GM19468 (cell line): ENCODE measurements around the gene CDK14.

Experiments used
- ATAC-seq: cut with Tn5 transposase; IDR thresholded peaks from one replicate; pipeline ENCODE4 v1.9.1; 2021; ENCODE audit warnings: mild to moderate bottlenecking, moderate library complexity, moderate number of reproducible peaks; ENCODE audit not compliant: unreplicated experiment; ENCODE audit errors: extremely low read depth

Gene CDK14

GRCh38 chr7:90972906-90973550 is 376.9 kb downstream of the CDK14 start:
- no peak for ATAC-seq

GRCh38 chr7:90977056-90977455 is 380.9 kb downstream of the CDK14 start:
- no peak for ATAC-seq

DNA sequence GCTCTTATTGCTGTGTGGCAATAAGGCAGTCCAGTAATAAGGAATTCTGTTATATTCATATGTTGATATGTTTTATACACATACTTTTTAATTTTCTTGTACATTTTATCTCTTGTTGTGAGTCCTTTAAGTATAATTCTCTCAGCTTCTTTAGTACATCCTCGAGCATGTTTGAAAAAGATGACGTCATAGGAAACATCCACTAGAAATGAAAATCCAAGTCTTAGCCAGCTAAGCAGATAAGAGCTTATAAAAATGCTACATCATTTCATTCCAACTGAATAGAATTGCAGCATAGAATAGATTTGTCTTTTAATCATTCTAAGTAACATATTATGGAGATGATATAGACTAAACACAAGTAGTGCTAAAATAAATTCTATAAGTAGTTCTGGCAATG is 384.4 kb downstream of the CDK14 start:
- ATAC-seq = no peak

GRCh38 chr7:90982228-90982627 is 386.1 kb downstream of the CDK14 start:
- ATAC-seq = no peak

DNA sequence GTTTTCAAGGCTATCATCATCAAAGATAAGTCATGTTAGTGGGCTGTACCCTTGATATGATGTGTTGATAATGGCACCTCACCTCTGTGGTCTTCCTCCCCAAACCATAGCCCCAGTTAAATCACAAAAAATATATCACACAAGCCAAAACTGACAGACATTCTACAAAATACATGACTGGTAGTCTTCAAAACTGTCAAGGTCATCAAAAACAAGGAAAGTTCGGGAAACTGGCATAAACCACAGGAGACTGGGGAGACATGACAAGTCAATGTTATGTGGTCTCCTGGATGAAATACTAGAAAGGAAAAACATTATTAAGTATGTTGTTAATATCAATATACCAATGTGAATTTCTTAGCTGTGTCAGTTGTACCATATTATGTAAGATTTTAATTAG is 388.6 kb downstream of the CDK14 start:
- ATAC-seq = no peak

- no peak for ATAC-seq
Measured at GRCh38 chr7:90988516-90988915, 392.4 kb downstream of the CDK14 start.

- ATAC-seq = no peak
Measured at GRCh38 chr7:90988996-90989765, 393.1 kb downstream of the CDK14 start.

DNA sequence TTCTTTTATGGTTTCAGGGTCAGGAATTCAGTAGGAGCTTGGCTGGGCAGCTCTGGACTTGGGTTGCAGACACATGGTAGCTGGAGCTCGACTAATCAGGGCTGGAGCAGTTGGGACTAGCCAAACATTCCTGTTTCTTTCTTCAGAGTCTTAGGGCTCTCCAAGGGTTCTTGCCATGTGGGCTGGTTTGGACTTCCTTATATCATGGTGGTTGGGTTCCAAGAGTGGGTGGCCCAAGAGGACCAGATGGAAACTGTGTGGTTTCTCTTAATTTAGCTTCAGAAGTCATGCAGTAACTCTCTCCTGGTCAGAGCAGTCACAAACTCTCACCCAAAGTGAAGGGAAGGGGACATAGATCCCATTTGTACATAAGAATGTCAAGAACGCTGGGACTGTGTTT is 398.0 kb downstream of the CDK14 start:
- ATAC-seq = no peak

- no peak for ATAC-seq
Measured at GRCh38 chr7:90994601-90995000, 398.5 kb downstream of the CDK14 start.

DNA sequence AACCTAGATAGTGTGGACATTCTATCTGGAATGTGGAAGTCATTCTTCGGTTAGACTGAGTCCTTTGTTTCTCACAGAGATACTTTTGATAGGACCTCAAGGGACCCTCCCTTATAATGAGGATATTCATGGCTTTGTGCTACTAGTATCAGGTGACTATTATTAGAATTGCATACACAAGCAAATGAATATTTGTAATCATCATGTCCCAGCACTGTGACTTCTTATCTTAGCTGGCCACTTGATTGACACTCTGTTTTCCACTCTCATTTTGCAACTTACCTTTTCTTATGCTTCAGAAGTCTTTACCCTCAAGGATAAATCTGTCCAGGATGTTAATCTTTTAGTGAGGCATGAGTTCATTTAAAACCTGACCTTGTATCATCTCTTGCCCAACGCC is 399.9 kb downstream of the CDK14 start:
- ATAC-seq = no peak

DNA sequence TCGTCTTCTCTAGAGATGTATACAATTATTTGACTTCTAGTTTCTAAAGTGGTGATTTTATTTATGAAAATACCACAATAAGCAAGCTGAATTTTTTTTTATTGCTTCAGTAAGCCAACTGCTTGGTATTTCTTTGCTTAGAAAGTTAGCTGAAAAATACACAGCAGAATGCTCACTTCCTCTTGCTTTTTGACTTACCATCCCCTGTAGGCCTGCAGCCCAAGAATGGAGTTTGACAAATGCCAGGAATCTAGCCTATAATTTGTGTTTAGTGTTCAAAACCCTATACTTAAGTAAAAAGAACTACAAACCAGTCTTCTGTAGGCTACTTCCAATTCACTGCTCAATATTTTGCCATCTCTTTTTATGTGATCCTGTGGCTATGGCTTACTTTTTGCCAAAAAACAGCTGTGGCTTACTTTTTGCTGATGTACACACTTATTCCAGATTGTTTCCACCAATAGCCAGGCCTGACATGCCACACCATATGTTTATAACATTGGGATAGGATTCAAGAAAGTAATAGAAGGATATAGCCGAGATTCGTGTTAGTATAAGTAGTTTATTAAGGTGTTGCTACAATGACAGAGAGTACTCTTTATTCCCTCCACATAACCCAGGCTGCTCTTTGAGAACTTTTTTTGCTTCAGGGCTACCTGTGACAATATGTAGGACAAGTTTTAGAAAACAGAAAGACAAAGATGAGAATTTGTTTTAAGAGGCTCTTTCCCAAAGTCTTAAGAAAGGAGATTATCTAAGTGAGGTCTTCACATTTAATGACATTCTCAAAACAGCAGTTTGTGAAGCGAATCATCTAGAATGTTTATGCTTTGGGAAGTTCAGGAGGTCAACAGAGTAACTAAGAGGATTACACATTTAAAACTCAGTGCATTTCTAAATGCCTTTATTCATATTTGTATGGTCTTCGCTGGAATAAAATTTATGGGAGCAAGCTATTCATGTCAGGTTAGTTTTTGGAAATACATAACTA is 404.2 kb downstream of the CDK14 start:
- ATAC-seq = no peak

- no peak for ATAC-seq
Measured at GRCh38 chr7:91005024-91005423, 408.9 kb downstream of the CDK14 start.

- no peak for ATAC-seq
Measured at GRCh38 chr7:91005841-91006240, 409.7 kb downstream of the CDK14 start.

DNA sequence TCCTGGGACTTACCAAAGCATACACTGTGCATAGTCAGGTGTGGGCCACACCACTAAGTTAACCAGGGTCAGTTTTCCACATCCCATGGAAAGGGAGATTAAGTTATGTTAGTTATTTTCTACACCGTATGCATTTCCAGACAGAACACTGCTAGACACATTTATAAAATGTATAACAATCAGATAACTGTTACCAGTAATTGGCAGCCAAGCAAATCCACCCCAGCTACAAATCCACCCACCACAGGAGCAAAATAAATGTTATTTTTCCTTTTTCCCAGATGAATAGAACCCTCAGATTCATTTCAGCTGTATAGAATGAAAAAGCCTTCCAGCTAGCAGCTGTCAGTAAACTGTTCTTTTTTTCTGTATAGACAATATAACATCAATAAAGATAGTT is 411.2 kb downstream of the CDK14 start:
- ATAC-seq = no peak

GRCh38 chr7:91013078-91013477 is 417.0 kb downstream of the CDK14 start:
- ATAC-seq = no peak

- ATAC-seq = no peak
Measured at GRCh38 chr7:91019686-91020385, 423.7 kb downstream of the CDK14 start.

DNA sequence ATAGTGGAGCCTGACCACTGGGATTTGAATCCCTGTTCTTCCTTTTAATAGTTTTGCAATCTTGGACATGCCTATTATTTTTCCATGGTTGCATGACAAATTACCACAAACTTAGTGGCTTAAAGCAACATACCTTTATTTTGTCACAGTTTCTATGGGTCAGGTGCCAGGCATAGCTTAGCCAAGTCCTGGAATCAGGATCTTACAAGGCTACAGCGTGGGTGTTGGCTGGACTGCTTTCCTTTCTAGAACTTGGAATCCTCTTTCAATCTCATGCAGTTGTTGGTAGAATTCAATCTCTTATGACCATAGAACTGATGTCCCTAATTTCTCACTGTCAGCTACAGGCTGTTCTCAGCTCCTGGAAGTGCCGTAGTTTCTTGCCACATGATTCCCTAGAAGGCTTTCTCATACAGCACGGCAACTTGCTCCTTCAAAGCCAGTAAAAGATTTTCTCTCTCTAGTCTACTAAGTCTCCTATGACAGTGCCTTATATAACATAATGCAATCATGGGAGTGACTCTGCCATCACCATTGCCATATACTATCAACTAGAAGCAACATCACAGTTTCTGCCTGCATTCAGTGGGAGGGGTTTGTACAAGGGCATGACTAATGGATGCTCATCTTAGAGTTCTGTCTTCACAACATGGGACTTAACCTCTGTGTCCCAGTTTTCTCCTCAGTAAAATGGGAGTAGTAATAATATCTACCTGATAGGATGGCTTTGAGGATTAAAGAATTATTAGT is 424.7 kb downstream of the CDK14 start:
- ATAC-seq = no peak

GRCh38 chr7:91021956-91022355 is 425.8 kb downstream of the CDK14 start:
- ATAC-seq = no peak

DNA sequence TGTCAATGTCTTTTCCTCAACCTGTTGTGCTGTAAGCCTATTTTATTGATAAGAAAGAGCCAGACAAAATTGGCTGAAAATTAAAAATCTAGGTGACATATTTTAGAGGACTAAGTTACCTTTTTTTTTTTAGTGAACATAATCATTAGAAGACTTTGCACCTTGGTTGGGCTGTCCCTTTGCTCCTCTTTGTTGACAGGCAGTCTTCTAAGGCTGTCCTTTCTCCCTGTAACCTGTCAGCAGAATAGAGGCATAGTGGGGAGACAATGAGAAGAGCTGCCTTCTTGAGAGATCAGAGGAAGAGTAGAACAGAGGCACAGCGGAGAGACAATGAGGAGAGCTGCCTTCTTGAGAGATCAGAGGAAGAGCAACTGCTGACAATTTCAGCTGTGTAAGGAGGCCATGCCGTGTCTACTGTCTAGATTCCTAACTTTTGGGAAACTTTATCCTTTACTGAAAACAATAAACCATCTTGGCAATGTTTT is 429.8 kb downstream of the CDK14 start:
- ATAC-seq = no peak
